Mesenchymal stem cell (in vitro differentiated cells and primary cell): Measurements from ENCODE around the gene SPDYE4.

Experiments used
- DNase-seq: peaks from one replicate; pipeline ENCODE4 v3.0.0-alpha.2; 2013
- H2AFZ ChIP-seq: one replicate; pipeline ENCODE4 v1.6.1; 2013; ENCODE audit warnings: low read depth, mild to moderate bottlenecking, control low read depth, inconsistent platforms, low read length, moderate library complexity
- H2AK5ac ChIP-seq: 2 replicates; pipeline ENCODE4 v1.6.1; 2013; ENCODE audit warnings: low read length, moderate library complexity, mild to moderate bottlenecking, inconsistent platforms; ENCODE audit not compliant: severe bottlenecking
- H2BK120ac ChIP-seq: one replicate; pipeline ENCODE4 v1.6.1; 2013; ENCODE audit warnings: low read depth, mild to moderate bottlenecking, inconsistent platforms, low read length, moderate library complexity
- H2BK12ac ChIP-seq, 2 experiments: one replicate each; pipeline ENCODE4 v1.6.1; 2013; ENCODE audit warnings: inconsistent platforms in 2 of 2, low read length in 2 of 2, mild to moderate bottlenecking in 2 of 2, moderate library complexity in 2 of 2, control low read depth in 1 of 2
- H2BK15ac ChIP-seq: one replicate; pipeline ENCODE4 v1.6.1; 2013; ENCODE audit warnings: mild to moderate bottlenecking, low read depth, inconsistent platforms; ENCODE audit not compliant: poor library complexity, severe bottlenecking
- H2BK5ac ChIP-seq: 2 replicates; pipeline ENCODE4 v1.6.1; 2013; ENCODE audit warnings: low read depth, mild to moderate bottlenecking, low read length, control low read depth, inconsistent platforms; ENCODE audit not compliant: poor library complexity, severe bottlenecking
- H3K14ac ChIP-seq, 2 experiments: one replicate each; pipeline ENCODE4 v1.6.1; 2013; ENCODE audit warnings: inconsistent platforms in 2 of 2, low read length in 2 of 2, control low read depth in 1 of 2, mild to moderate bottlenecking in 1 of 2, moderate library complexity in 1 of 2
- H3K18ac ChIP-seq, 2 experiments: one replicate each; pipeline ENCODE4 v1.6.1; 2013; ENCODE audit warnings: inconsistent platforms in 2 of 2, low read length in 2 of 2, control low read depth in 1 of 2, low read depth in 1 of 2, mild to moderate bottlenecking in 1 of 2
- H3K23ac ChIP-seq, 2 experiments: one replicate each; pipeline ENCODE4 v1.6.1; 2013; ENCODE audit warnings: inconsistent platforms in 2 of 2, low read length in 2 of 2, mild to moderate bottlenecking in 2 of 2, moderate library complexity in 2 of 2, control low read depth in 1 of 2
- H3K27ac ChIP-seq: 2 replicates; pipeline ENCODE4 v1.5.1; 2013; ENCODE audit warnings: mild to moderate bottlenecking, moderate library complexity, low read length, control low read depth, inconsistent platforms; ENCODE audit not compliant: poor library complexity, severe bottlenecking
- H3K27me3 ChIP-seq, 2 experiments: 2 replicates each; pipeline versions ENCODE4 v1.6.1 to v1.7.0; 2013; ENCODE audit warnings: low read length in 2 of 2, mild to moderate bottlenecking in 2 of 2, moderate library complexity in 2 of 2, control low read depth in 1 of 2, inconsistent platforms in 1 of 2; ENCODE audit not compliant: control insufficient read depth in 1 of 2, insufficient read depth in 1 of 2
- H3K36me3 ChIP-seq, 2 experiments: 2 replicates each; pipeline versions ENCODE4 v1.6.1 to v1.7.0; 2013; ENCODE audit warnings: low read length in 2 of 2, control low read depth in 1 of 2, inconsistent platforms in 1 of 2, low read depth in 1 of 2, mild to moderate bottlenecking in 1 of 2; ENCODE audit not compliant: insufficient read depth in 2 of 2, control insufficient read depth in 1 of 2
- H3K4ac ChIP-seq, 2 experiments: one replicate each; pipeline ENCODE4 v1.6.1; 2013; ENCODE audit warnings: inconsistent platforms in 2 of 2, low read length in 2 of 2, mild to moderate bottlenecking in 2 of 2, moderate library complexity in 2 of 2, control low read depth in 1 of 2, low read depth in 1 of 2
- H3K4me1 ChIP-seq: 2 replicates; pipeline ENCODE4 v1.6.1; 2013; ENCODE audit warnings: low read depth, low read length, control low read depth; ENCODE audit not compliant: control insufficient read depth, insufficient read depth
- H3K4me2 ChIP-seq: 2 replicates; pipeline ENCODE4 v1.6.1; 2013; ENCODE audit warnings: low read length, mild to moderate bottlenecking, inconsistent platforms; ENCODE audit not compliant: poor library complexity, severe bottlenecking
- H3K4me3 ChIP-seq, 2 experiments: 2 replicates each; pipeline versions ENCODE4 v1.5.1 to v1.7.0; 2013; ENCODE audit warnings: low read length in 2 of 2, mild to moderate bottlenecking in 2 of 2, control low read depth in 1 of 2, low read depth in 1 of 2; ENCODE audit not compliant: insufficient read depth in 1 of 2
- H3K79me1 ChIP-seq: replicated peaks from 2 replicates; pipeline ENCODE4 v1.6.1; 2013; ENCODE audit warnings: mild to moderate bottlenecking, control low read depth, low read length, inconsistent platforms; ENCODE audit not compliant: poor library complexity, severe bottlenecking
- H3K9ac ChIP-seq: 2 replicates; pipeline ENCODE4 v1.7.0; 2013; ENCODE audit warnings: mild to moderate bottlenecking, low read length, moderate library complexity
- H3K9me3 ChIP-seq: 2 replicates; pipeline ENCODE4 v1.7.0; 2013; ENCODE audit warnings: mild to moderate bottlenecking, low read length; ENCODE audit not compliant: control insufficient read depth
- H4K8ac ChIP-seq: one replicate; pipeline ENCODE4 v1.6.1; 2013; ENCODE audit warnings: inconsistent platforms, mild to moderate bottlenecking, low read length, moderate library complexity
- H4K91ac ChIP-seq: one replicate; pipeline ENCODE4 v1.6.1; 2013; ENCODE audit warnings: mild to moderate bottlenecking, low read length, inconsistent platforms
- WGBS: methylation state at CpG from one replicate; pipeline ENCODE4 v1.1.7; 2013; ENCODE audit warnings: mixed read lengths; 5-methylcytosine and 5-hydroxymethylcytosine counted together

Gene SPDYE4

GRCh38 chr17:8742819-8743218 is 15.5 kb downstream of the SPDYE4 start:
- H3K9ac ChIP-seq, result no peak overlapping the region
- no peak overlapping the region for H4K91ac ChIP-seq
- no peak overlapping the region for H3K4me3 ChIP-seq
- no peak overlapping the region for H4K8ac ChIP-seq
- WGBS, result 87% methylated on average over 8 of the region's 8 CpGs
- no peak overlapping the region for H2BK12ac ChIP-seq
- no peaks in the 10 kb centered on the region for H3K9me3 ChIP-seq
- H3K4me1 ChIP-seq, result peaks cover 8% of the 10 kb centered on the region
- no peak overlapping the region for H2BK15ac ChIP-seq
- H3K14ac ChIP-seq, result no peak overlapping the region
- peaks cover 9 to 34% of the 10 kb centered on the region in 2 experiments for H3K27me3 ChIP-seq
- H3K79me1 ChIP-seq, result no peaks in the 10 kb centered on the region
- H2BK5ac ChIP-seq, result no peak overlapping the region
- H3K23ac ChIP-seq, result no peak overlapping the region
- H3K27ac ChIP-seq, result no peak overlapping the region
- H3K36me3 ChIP-seq, result no peaks in the 10 kb centered on the region
- H3K4me2 ChIP-seq, result no peak overlapping the region
- H2BK120ac ChIP-seq, result no peak overlapping the region
- no peak overlapping the region for H3K18ac ChIP-seq
- no peak overlapping the region for H2AFZ ChIP-seq
- DNase-seq, result no peak
- H2AK5ac ChIP-seq, result no peak overlapping the region
- no peak overlapping the region for H3K4ac ChIP-seq

GRCh38 chr17:8742274-8742673 is 16.1 kb downstream of the SPDYE4 start:
- H3K23ac ChIP-seq, result peak overlapping the region in 1 of 2 experiments; percentile 23
- no peak overlapping the region for H2BK120ac ChIP-seq
- H3K79me1 ChIP-seq, result no peaks in the 10 kb centered on the region
- no peak for DNase-seq
- no peak overlapping the region for H3K4ac ChIP-seq
- no peak overlapping the region for H2BK15ac ChIP-seq
- no peak overlapping the region for H2AFZ ChIP-seq
- WGBS, result 67% methylated on average over 3 of the region's 5 CpGs
- H3K36me3 ChIP-seq, result no peaks in the 10 kb centered on the region
- H2AK5ac ChIP-seq, result no peak overlapping the region
- H3K27me3 ChIP-seq, result peaks cover 6 to 31% of the 10 kb centered on the region in 2 experiments
- no peak overlapping the region for H3K4me3 ChIP-seq
- H2BK12ac ChIP-seq, result no peak overlapping the region
- peaks cover 8% of the 10 kb centered on the region for H3K4me1 ChIP-seq
- H3K4me2 ChIP-seq, result no peak overlapping the region
- H3K27ac ChIP-seq, result no peak overlapping the region
- H4K8ac ChIP-seq, result no peak overlapping the region
- no peaks in the 10 kb centered on the region for H3K9me3 ChIP-seq
- H2BK5ac ChIP-seq, result no peak overlapping the region
- no peak overlapping the region for H3K14ac ChIP-seq
- no peak overlapping the region for H3K18ac ChIP-seq
- H3K9ac ChIP-seq, result no peak overlapping the region
- H4K91ac ChIP-seq, result no peak overlapping the region

- WGBS, result 52% methylated on average over 4 of the region's 4 CpGs
- no peaks in the 10 kb centered on the region for H3K36me3 ChIP-seq
Observed at GRCh38 chr17:8741771-8742170, 16.6 kb downstream of the SPDYE4 start.

GRCh38 chr17:8741366-8741765 is 17.0 kb downstream of the SPDYE4 start:
- Histone ChIP-seq H3K18ac (no peak overlapping the region), H3K27me3 (peaks cover 11 to 34% of the 10 kb centered on the region in 2 experiments), H2AK5ac (no peak overlapping the region), H3K4me2 (no peak overlapping the region), H2BK5ac (no peak overlapping the region), H2BK12ac (no peak overlapping the region), H3K4ac (no peak overlapping the region), H3K23ac (no peak overlapping the region), H2AFZ (no peak overlapping the region), H3K4me3 (no peak overlapping the region), H3K9me3 (no peaks in the 10 kb centered on the region), H3K79me1 (no peaks in the 10 kb centered on the region), H3K14ac (no peak overlapping the region), H3K36me3 (no peaks in the 10 kb centered on the region), H3K27ac (no peak overlapping the region), H2BK15ac (no peak overlapping the region), H4K91ac (no peak overlapping the region), H3K4me1 (peaks cover 7% of the 10 kb centered on the region), H3K9ac (no peak overlapping the region), H4K8ac (no peak overlapping the region), H2BK120ac (no peak overlapping the region)
- no peak for DNase-seq
- 91% methylated on average over 15 of the region's 17 CpGs for WGBS

More at GRCh38 chr17:8741771-8742170, 16.6 kb downstream of the SPDYE4 start:
- Histone ChIP-seq H2BK5ac (no peak overlapping the region), H3K4ac (no peak overlapping the region), H2BK12ac (no peak overlapping the region), H2BK15ac (no peak overlapping the region), H3K27me3 (peaks cover 10 to 32% of the 10 kb centered on the region in 2 experiments), H4K8ac (no peak overlapping the region), H3K79me1 (no peaks in the 10 kb centered on the region), H3K27ac (no peak overlapping the region), H2AK5ac (no peak overlapping the region), H3K14ac (no peak overlapping the region), H3K9ac (no peak overlapping the region), H2BK120ac (no peak overlapping the region), H3K18ac (no peak overlapping the region), H3K4me2 (no peak overlapping the region), H3K23ac (no peak overlapping the region), H2AFZ (no peak overlapping the region), H3K9me3 (no peaks in the 10 kb centered on the region), H3K4me1 (peaks cover 8% of the 10 kb centered on the region), H4K91ac (no peak overlapping the region), H3K4me3 (no peak overlapping the region)
- no peak for DNase-seq
